PC-9 (cell line): ENCODE measurements around the gene SMIM22.

Experiments used
- CTCF ChIP-seq: fragments of 200-600 bp; sonication (generic); conservative IDR thresholded peaks from 2 replicates; pipeline ENCODE4 v1.6.1; 2017; ENCODE audit warnings: mixed run types, antibody characterized with exemption, mild to moderate bottlenecking, moderate library complexity
- EZH2 ChIP-seq: fragments of 200-600 bp; sonication (generic); IDR thresholded peaks from 2 replicates; pipeline ENCODE4 v1.8.0; 2017; ENCODE audit warnings: antibody characterized with exemption, low read depth

GRCh38 chr16:4746991-4747574, 48.1 kb upstream of the SMIM22 start:
- TF ChIP-seq CTCF = no peak
- no peak for TF ChIP-seq EZH2
